OCI-LY1 (cell line): ENCODE data around the gene PAX2.

Experiments used
- H2AFZ ChIP-seq: fragments of 200-600 bp; sonication (generic), shearing (Covaris generic); 2 replicates; pipeline ENCODE4 v1.6.0; 2014; ENCODE audit warnings: antibody characterized with exemption, mild to moderate bottlenecking, low read length
- H3F3A ChIP-seq: fragments of 200-600 bp; sonication (generic), shearing (Covaris generic); 2 replicates; pipeline ENCODE4 v1.6.0; 2014; ENCODE audit warnings: mild to moderate bottlenecking, antibody characterized with exemption, low read length, moderate library complexity; ENCODE audit not compliant: insufficient read depth
- H3K27ac ChIP-seq: fragments of 200-600 bp; sonication (generic); 2 replicates; pipeline ENCODE4 v1.5.1; 2014; ENCODE audit warnings: low read length, mixed run types, mild to moderate bottlenecking, low read depth; ENCODE audit not compliant: poor library complexity, severe bottlenecking
- H3K27me3 ChIP-seq: fragments of 200-600 bp; sonication (generic); 2 replicates; pipeline ENCODE4 v1.6.0; 2014; ENCODE audit warnings: antibody characterized with exemption, mild to moderate bottlenecking, low read length, moderate library complexity; ENCODE audit not compliant: insufficient read depth
- H3K36me3 ChIP-seq: fragments of 200-600 bp; sonication (generic); 2 replicates; pipeline ENCODE4 v1.6.1; 2014; ENCODE audit warnings: mild to moderate bottlenecking, antibody characterized with exemption, low read length, moderate library complexity, mixed read lengths; ENCODE audit not compliant: insufficient read depth
- H3K4me1 ChIP-seq: fragments of 200-600 bp; sonication (generic); 2 replicates; pipeline ENCODE4 v1.5.1; 2014; ENCODE audit warnings: mild to moderate bottlenecking, low read length, moderate library complexity; ENCODE audit not compliant: insufficient read depth, severe bottlenecking
- H3K4me2 ChIP-seq: fragments of 200-600 bp; sonication (generic), shearing (Covaris generic); 2 replicates; pipeline ENCODE4 v1.6.1; 2014; ENCODE audit warnings: low read length
- H3K4me3 ChIP-seq: fragments of 200-600 bp; sonication (generic); 2 replicates; pipeline ENCODE4 v1.5.1; 2014; ENCODE audit warnings: low read length, low read depth, mild to moderate bottlenecking, mixed read lengths; ENCODE audit not compliant: poor library complexity, severe bottlenecking
- H3K79me2 ChIP-seq: fragments of 200-600 bp; shearing (Covaris generic); 2 replicates; pipeline ENCODE4 v1.6.1; 2016; ENCODE audit warnings: mixed run types, low read length, mixed read lengths; ENCODE audit not compliant: insufficient read depth
- H3K9ac ChIP-seq: fragments of 200-600 bp; sonication (generic), shearing (Covaris generic); 2 replicates; pipeline ENCODE4 v1.6.1; 2014; ENCODE audit warnings: mild to moderate bottlenecking, low read length, mixed read lengths
- H3K9me2 ChIP-seq: fragments of 200-600 bp; sonication (generic), shearing (Covaris generic); 2 replicates; pipeline ENCODE4 v1.6.1; 2014; ENCODE audit warnings: low read depth, mild to moderate bottlenecking, low read length, mixed read lengths
- H3K9me3 ChIP-seq: fragments of 200-600 bp; shearing (Covaris generic); 2 replicates; pipeline ENCODE4 v1.6.1; 2014; ENCODE audit warnings: low read length, mixed read lengths
- H4K20me1 ChIP-seq: fragments of 200-600 bp; sonication (generic), shearing (Covaris generic); 2 replicates; pipeline ENCODE4 v1.6.0; 2016; ENCODE audit warnings: mild to moderate bottlenecking, low read length; ENCODE audit not compliant: insufficient read depth
- EZH2 ChIP-seq: fragments of 200-600 bp; sonication (generic), shearing (Covaris generic); IDR thresholded peaks from 2 replicates; pipeline ENCODE4 v1.8.0; 2017; ENCODE audit warnings: borderline replicate concordance, mixed run types, mild to moderate bottlenecking, antibody characterized with exemption, low read length, moderate library complexity, mixed read lengths
- TF ChIP-seq, protein P1 (sequence below): fragments of 200-600 bp; sonication (generic), shearing (Covaris generic); IDR thresholded peaks from 2 replicates; pipeline ENCODE4 v1.5.1; 2017; ENCODE audit warnings: mild to moderate bottlenecking, antibody characterized with exemption, low read length, moderate library complexity, mixed read lengths

PAX2 gene

DNA sequence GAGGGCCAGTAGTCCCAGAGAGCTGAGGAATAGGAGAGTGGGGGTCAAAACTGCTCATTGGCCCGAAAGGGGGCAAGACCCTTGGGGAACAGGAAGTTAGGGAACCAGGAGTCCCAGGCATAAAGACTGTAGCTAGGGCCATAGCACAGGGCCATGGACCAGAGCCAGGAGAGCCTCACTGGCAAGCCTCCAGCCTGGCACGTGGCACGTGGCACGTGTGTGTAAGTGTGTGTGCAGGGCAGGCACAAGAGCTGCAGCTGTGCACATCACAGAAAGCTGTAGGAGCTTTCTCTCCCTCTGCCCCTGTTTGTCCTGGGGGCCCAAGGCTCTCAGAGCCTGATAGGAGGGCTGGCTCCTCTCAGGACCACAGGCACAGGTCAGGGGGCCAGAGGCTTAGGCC, 119.6 kb downstream of the PAX2 start:
- H4K20me1 ChIP-seq, result no peaks in the 10 kb centered on the region
- no peaks in the 10 kb centered on the region for H3K9me2 ChIP-seq
- H3K79me2 ChIP-seq, result no peaks in the 10 kb centered on the region
- no peak overlapping the region for H2AFZ ChIP-seq
- no peaks in the 10 kb centered on the region for H3K27me3 ChIP-seq
- H3K27ac ChIP-seq, result no peak overlapping the region
- no peak overlapping the region for H3K9ac ChIP-seq
- no peak overlapping the region for H3K4me3 ChIP-seq
- H3K36me3 ChIP-seq, result no peaks in the 10 kb centered on the region
- no peaks in the 10 kb centered on the region for H3K4me1 ChIP-seq
- no peaks in the 10 kb centered on the region for H3F3A ChIP-seq
- no peak overlapping the region for H3K4me2 ChIP-seq
- no peak for TF ChIP-seq EZH2
- TF ChIP-seq, protein P1, sequence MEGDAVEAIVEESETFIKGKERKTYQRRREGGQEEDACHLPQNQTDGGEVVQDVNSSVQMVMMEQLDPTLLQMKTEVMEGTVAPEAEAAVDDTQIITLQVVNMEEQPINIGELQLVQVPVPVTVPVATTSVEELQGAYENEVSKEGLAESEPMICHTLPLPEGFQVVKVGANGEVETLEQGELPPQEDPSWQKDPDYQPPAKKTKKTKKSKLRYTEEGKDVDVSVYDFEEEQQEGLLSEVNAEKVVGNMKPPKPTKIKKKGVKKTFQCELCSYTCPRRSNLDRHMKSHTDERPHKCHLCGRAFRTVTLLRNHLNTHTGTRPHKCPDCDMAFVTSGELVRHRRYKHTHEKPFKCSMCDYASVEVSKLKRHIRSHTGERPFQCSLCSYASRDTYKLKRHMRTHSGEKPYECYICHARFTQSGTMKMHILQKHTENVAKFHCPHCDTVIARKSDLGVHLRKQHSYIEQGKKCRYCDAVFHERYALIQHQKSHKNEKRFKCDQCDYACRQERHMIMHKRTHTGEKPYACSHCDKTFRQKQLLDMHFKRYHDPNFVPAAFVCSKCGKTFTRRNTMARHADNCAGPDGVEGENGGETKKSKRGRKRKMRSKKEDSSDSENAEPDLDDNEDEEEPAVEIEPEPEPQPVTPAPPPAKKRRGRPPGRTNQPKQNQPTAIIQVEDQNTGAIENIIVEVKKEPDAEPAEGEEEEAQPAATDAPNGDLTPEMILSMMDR, result no peak
- no peaks in the 10 kb centered on the region for H3K9me3 ChIP-seq

DNA sequence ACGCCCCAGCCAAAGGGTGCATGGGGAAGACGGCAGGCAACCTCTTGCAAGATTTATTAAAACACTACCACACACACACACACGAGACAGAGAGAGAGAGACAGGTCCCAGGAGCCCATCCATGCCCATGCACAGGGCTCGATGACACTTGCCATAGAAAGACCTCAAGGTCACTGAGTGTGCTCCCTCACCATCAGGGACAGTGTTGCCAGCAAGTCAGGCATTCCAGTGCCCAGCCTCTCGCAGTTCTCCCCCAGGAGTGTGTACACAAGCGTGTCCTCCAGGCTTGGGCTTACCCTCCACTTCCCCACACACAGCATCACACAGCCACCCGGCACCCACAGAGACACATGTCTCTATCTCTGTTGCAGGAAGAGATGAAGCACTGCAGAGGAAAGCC, 120.6 kb downstream of the PAX2 start:
- no peak overlapping the region for H3K27ac ChIP-seq
- no peaks in the 10 kb centered on the region for H3F3A ChIP-seq
- no peaks in the 10 kb centered on the region for H3K9me2 ChIP-seq
- no peak overlapping the region for H3K4me2 ChIP-seq
- H3K4me3 ChIP-seq, result no peak overlapping the region
- no peak overlapping the region for H2AFZ ChIP-seq
- TF ChIP-seq EZH2, result no peak
- TF ChIP-seq, protein P1, result no peak
- no peaks in the 10 kb centered on the region for H3K79me2 ChIP-seq
- H4K20me1 ChIP-seq, result no peaks in the 10 kb centered on the region
- no peaks in the 10 kb centered on the region for H3K36me3 ChIP-seq
- H3K4me1 ChIP-seq, result no peaks in the 10 kb centered on the region
- H3K27me3 ChIP-seq, result no peaks in the 10 kb centered on the region
- no peaks in the 10 kb centered on the region for H3K9me3 ChIP-seq
- no peak overlapping the region for H3K9ac ChIP-seq

DNA sequence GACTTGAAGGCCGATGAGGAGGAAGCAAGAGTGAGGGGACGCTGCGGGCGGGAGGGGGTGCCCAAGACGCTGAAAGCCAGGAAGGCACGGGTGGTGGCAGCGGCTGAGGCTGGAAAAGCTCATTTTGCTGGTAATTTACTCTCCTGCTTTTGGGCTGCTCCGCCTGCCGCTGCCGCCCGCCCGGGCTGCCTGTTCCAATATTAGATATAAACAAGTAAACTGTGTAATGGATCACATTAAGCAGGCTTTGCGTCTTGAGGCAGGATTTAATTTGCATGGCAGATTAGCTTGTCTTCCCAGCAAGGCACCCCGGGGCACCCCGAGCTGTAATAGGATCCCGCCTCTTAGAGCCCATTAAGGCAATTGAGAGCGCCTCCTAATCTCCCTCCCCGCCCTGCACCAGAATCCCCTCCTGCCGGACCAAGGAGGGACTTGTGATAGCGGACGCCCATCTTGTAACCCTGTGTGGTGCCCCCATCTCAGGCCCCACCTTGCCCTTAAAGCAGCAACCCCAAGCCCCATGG, 121.3 kb downstream of the PAX2 start:
- Histone ChIP-seq H3K9me2 (no peaks in the 10 kb centered on the region), H3K9me3 (no peaks in the 10 kb centered on the region), H3K79me2 (no peaks in the 10 kb centered on the region), H3K9ac (no peak overlapping the region), H2AFZ (no peak overlapping the region), H3K4me2 (no peak overlapping the region), H3K36me3 (no peaks in the 10 kb centered on the region), H3K4me3 (no peak overlapping the region), H3K27ac (no peak overlapping the region), H3K4me1 (no peaks in the 10 kb centered on the region), H3K27me3 (no peaks in the 10 kb centered on the region), H4K20me1 (no peaks in the 10 kb centered on the region), H3F3A (no peaks in the 10 kb centered on the region)
- TF ChIP-seq, protein P1, result no peak
- no peak for TF ChIP-seq EZH2
